Fibroblast of lung (primary cell): ENCODE results near the gene CST8. TPM values are rescaled to one million over a fixed set of nuclear protein-coding genes. Genes with fewer than 3 reads are reported as not detected.

Experiments used
- DNase-seq, 2 donors: peaks; one replicate each; pipeline versions ENCODE4 v3.0.0 to v3.0.0-alpha.2; 2010; ENCODE audit warnings: low read depth in 2 of 2
- H2AFZ ChIP-seq: 2 replicates; pipeline ENCODE4 v1.5.1; 2012; ENCODE audit warnings: low read length, control low read depth, inconsistent platforms
- H3K27ac ChIP-seq: 2 replicates; pipeline ENCODE4 v1.5.1; 2011; ENCODE audit warnings: low read length, control low read depth; ENCODE audit not compliant: insufficient read depth
- H3K27me3 ChIP-seq: 2 replicates; pipeline ENCODE4 v1.5.1; 2011; ENCODE audit warnings: mild to moderate bottlenecking, low read length; ENCODE audit not compliant: control insufficient read depth, insufficient read depth
- H3K36me3 ChIP-seq: 2 replicates; pipeline ENCODE4 v1.5.1; 2011; ENCODE audit warnings: low read length; ENCODE audit not compliant: control insufficient read depth, insufficient read depth
- H3K4me1 ChIP-seq: 2 replicates; pipeline ENCODE4 v1.5.1; 2011; ENCODE audit warnings: low read length; ENCODE audit not compliant: control insufficient read depth, insufficient read depth; ENCODE audit errors: extremely low read depth
- H3K4me2 ChIP-seq: 2 replicates; pipeline ENCODE4 v1.5.1; 2011; ENCODE audit warnings: low read length, control low read depth; ENCODE audit not compliant: insufficient read depth; ENCODE audit errors: extremely low read depth
- H3K4me3 ChIP-seq, 4 experiments: fragments of 200-600 bp in 1 of 4; sonication (generic) in 1 of 4; replicated peaks in 1 of 4; 2 replicates each; pipeline ENCODE4 v1.5.1; 2011 to 2016; ENCODE audit warnings: low read length in 4 of 4, low read depth in 3 of 4, mild to moderate bottlenecking in 3 of 4, control low read depth in 2 of 4, inconsistent platforms in 1 of 4, mixed read lengths in 1 of 4; ENCODE audit not compliant: insufficient read depth in 1 of 4; ENCODE audit errors: control extremely low read depth in 1 of 4
- H3K79me2 ChIP-seq: 2 replicates; pipeline ENCODE4 v1.5.1; 2012; ENCODE audit warnings: mild to moderate bottlenecking, low read length, inconsistent platforms; ENCODE audit not compliant: control insufficient read depth, insufficient read depth
- H3K9ac ChIP-seq: 2 replicates; pipeline ENCODE4 v1.5.1; 2011; ENCODE audit warnings: mild to moderate bottlenecking, low read length, control low read depth; ENCODE audit not compliant: insufficient read depth
- H3K9me3 ChIP-seq: 2 replicates; pipeline ENCODE4 v1.5.1; 2012; ENCODE audit warnings: low read depth, low read length; ENCODE audit not compliant: control insufficient read depth, insufficient read depth
- H4K20me1 ChIP-seq: 2 replicates; pipeline ENCODE4 v1.5.1; 2011; ENCODE audit warnings: low read length; ENCODE audit not compliant: control insufficient read depth, insufficient read depth; ENCODE audit errors: extremely low read depth
- EZH2 ChIP-seq: IDR thresholded peaks from 2 replicates; pipeline ENCODE4 v1.5.1; 2012; ENCODE audit warnings: low read length, control low read depth, mild to moderate bottlenecking; ENCODE audit errors: missing control alignments
- polyA plus RNA-seq, 2 donors: library from polyadenylated mRNA; depleted of rRNA in 1 of 2; stranded (reverse) in 1 of 2; unstranded in 1 of 2; fragments of >200 nt; gene quantifications; 2 replicates each; pipeline ENCODE4 v1.2.1, GENCODE V29; 2011 to 2012; ENCODE audit warnings: missing spikeins in 1 of 2
- total RNA-seq: library from RNA; depleted of rRNA; stranded (reverse); fragments of >200 nt; gene quantifications from 2 replicates; pipeline ENCODE4 v1.2.1, GENCODE V29; 2014
- TF ChIP-seq, protein P1 (sequence below), 2 donors: IDR thresholded peaks in 1 of 2; conservative IDR thresholded peaks in 1 of 2; 1 replicate in 1 of 2; 2 replicates in 1 of 2; pipeline ENCODE4 v1.5.1; 2011 to 2012; ENCODE audit warnings: low read length in 2 of 2, control low read depth in 1 of 2, inconsistent platforms in 1 of 2, low read depth in 1 of 2, mild to moderate bottlenecking in 1 of 2

CST8 gene
- total and polyA plus RNA-seq, 2 donors (not counting 1 experiment from before 2014, with no cell fraction given): not detected

DNA sequence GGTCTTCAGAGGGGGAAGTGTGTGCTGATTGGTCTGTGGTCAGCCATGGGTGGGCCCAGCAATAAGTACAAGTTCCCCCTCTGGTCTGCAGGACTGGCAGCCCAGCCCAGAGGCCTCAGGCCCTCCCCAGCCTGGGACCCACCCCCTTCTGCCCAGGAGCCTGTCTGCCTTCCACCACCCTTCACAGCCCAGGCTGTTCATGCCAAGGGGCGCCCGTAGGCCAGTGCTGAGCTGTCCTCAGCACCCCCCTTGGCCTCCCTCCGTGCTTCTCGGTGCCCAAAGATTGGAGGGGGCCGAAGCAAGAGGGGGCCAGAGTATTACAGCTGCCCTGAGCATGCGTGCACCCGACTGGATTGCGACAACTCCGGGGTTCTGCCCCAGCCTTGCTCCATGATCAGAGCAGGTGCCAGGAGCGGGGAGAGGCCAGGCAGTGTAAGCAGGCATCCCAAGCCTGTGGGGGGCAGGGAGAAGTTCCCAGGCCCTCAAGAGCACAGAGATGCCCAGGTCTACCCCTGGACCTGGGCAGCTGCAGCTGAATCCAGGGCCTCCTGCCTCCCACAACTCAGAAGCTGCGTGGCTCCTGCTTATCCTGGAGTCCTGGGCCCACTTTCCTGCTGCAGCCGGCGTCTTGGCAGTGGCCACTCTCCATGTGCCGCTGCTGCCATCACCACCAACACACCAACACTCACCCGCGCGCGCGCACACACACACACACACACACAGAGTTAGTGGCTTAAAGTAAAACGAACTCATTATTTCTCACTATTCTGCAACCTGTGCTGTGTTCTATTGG lies 44.1 kb downstream of the CST8 start:
- TF ChIP-seq, protein P1, sequence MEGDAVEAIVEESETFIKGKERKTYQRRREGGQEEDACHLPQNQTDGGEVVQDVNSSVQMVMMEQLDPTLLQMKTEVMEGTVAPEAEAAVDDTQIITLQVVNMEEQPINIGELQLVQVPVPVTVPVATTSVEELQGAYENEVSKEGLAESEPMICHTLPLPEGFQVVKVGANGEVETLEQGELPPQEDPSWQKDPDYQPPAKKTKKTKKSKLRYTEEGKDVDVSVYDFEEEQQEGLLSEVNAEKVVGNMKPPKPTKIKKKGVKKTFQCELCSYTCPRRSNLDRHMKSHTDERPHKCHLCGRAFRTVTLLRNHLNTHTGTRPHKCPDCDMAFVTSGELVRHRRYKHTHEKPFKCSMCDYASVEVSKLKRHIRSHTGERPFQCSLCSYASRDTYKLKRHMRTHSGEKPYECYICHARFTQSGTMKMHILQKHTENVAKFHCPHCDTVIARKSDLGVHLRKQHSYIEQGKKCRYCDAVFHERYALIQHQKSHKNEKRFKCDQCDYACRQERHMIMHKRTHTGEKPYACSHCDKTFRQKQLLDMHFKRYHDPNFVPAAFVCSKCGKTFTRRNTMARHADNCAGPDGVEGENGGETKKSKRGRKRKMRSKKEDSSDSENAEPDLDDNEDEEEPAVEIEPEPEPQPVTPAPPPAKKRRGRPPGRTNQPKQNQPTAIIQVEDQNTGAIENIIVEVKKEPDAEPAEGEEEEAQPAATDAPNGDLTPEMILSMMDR (conservative IDR thresholded peaks at IDR 0.05 in 1 of 2, IDR thresholded peaks at IDR 0.05 in 1 of 2; ENCODE audit: low read depth in 1 of 2, low read length in 2 of 2): no peak
- no peak for TF ChIP-seq EZH2
- Histone ChIP-seq H3K36me3 (no peaks in the 10 kb centered on the region), H3K27ac (no peak overlapping the region), H3K4me2 (no peak overlapping the region), H3K9ac (no peak overlapping the region), H3K4me1 (no peaks in the 10 kb centered on the region), H3K9me3 (no peaks in the 10 kb centered on the region), H3K27me3 (no peaks in the 10 kb centered on the region), H3K4me3 (no peak overlapping the region), H4K20me1 (no peaks in the 10 kb centered on the region), H3K79me2 (no peaks in the 10 kb centered on the region), H2AFZ (no peak overlapping the region)
- DNase-seq: no peak

DNA sequence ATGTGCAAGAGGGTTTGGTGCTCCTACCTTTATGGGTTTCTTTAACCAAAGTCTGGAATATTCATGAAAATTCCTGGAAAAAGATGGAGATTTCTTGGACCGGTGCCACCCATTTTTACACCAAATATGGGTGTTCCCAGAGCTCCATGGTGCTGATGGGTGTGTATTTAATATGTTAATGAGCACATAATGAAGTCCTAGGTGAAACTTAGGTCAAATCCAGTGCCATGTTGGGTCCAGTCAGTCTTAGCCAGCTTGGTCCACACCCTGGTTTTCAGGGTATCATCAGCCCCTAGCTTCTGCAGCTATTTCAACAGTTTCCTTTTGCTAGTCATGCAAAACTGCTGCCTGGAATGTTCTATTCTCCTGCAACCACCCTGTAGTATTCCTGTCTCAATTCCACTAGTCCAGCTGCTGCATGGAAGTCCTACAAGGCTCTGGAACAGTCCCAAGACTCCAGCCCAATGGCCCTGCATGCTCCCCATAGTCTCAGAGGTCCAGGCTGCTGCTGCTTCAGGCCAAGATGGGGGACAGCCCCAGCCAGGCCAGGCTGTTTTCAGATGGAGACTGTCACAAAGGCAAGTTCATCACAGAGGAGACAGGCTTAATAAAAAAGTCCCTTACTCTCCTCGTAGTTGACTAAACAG lies 45.5 kb downstream of the CST8 start:
- DNase-seq: no peak
- Histone ChIP-seq H4K20me1 (no peaks in the 10 kb centered on the region), H3K4me3 (no peak overlapping the region), H3K79me2 (no peaks in the 10 kb centered on the region), H2AFZ (no peak overlapping the region), H3K4me2 (no peak overlapping the region), H3K27me3 (no peaks in the 10 kb centered on the region), H3K36me3 (no peaks in the 10 kb centered on the region), H3K4me1 (no peaks in the 10 kb centered on the region), H3K27ac (no peak overlapping the region), H3K9me3 (no peaks in the 10 kb centered on the region), H3K9ac (no peak overlapping the region)
- TF ChIP-seq EZH2: no peak
- TF ChIP-seq, protein P1 (conservative IDR thresholded peaks at IDR 0.05 in 1 of 2, IDR thresholded peaks at IDR 0.05 in 1 of 2; ENCODE audit: low read depth in 1 of 2, low read length in 2 of 2): no peak

DNA sequence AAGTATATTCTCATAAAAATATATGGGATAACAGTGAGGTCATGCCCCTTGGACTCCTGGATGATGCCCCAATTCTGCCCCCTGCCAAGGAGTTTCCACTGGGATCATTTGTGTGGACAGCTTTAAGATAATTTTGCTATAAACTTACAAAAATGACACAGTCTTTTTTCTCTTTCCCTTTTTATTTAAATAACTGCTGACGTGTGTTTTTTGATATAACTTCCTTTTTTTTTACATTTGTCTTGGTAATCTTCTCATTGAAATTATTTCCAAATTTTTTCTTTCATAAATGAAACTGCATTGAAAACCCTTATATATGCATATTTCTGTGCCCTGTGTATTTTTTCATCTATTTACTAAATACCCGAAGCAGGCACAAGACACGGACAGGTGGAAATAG lies 46.1 kb downstream of the CST8 start:
- no peak for TF ChIP-seq EZH2
- TF ChIP-seq, protein P1 (conservative IDR thresholded peaks at IDR 0.05 in 1 of 2, IDR thresholded peaks at IDR 0.05 in 1 of 2; ENCODE audit: low read depth in 1 of 2, low read length in 2 of 2): no peak

More for the DNA sequence above, 46.1 kb downstream of the CST8 start:
- Histone ChIP-seq H2AFZ (no peak overlapping the region), H3K4me1 (no peaks in the 10 kb centered on the region), H3K9me3 (no peaks in the 10 kb centered on the region), H4K20me1 (no peaks in the 10 kb centered on the region), H3K79me2 (no peaks in the 10 kb centered on the region), H3K27ac (no peak overlapping the region), H3K36me3 (no peaks in the 10 kb centered on the region), H3K4me3 (no peak overlapping the region), H3K9ac (no peak overlapping the region), H3K4me2 (no peak overlapping the region), H3K27me3 (no peaks in the 10 kb centered on the region)
- DNase-seq: no peak
